PC-9 (cell line): ENCODE data around the gene TMEM244. TPM values are rescaled to one million over a fixed set of nuclear protein-coding genes. Genes with fewer than 3 reads are reported as not detected.

Experiments used
- BruUV-seq: library from RNA; stranded (reverse); fragments of 400-500 nt; replicated peaks from 2 replicates; lab custom pipeline; 2021; lab: Mats Ljungman, UMichigan
- CTCF ChIA-PET: fragments of 300-600 bp; sonication (Branson Sonifier 250); formaldehyde crosslinking; loops from one replicate; lab custom pipeline; 2022; ENCODE audit warnings: antibody characterized with exemption; lab: Charles Lee
- POLR2A ChIA-PET: fragments of 300-600 bp; sonication (Branson Sonifier 250); formaldehyde crosslinking; loops from one replicate; lab custom pipeline; 2022; ENCODE audit warnings: antibody characterized with exemption; ENCODE audit not compliant: unreplicated experiment; lab: Charles Lee
- DNase-seq, 2 experiments: peaks; one replicate each; pipeline versions ENCODE4 v3.0.0 to v3.0.0-alpha.2; 2015 to 2022; ENCODE audit warnings: mixed read lengths in 1 of 2
- H2AFZ ChIP-seq: fragments of 200-600 bp; sonication (generic); 2 replicates; pipeline ENCODE4 v1.8.1; 2017; ENCODE audit warnings: antibody characterized with exemption
- H3F3A ChIP-seq: fragments of 200-600 bp; sonication (generic); 2 replicates; pipeline ENCODE4 v1.8.1; 2017; ENCODE audit warnings: antibody characterized with exemption, mild to moderate bottlenecking, low read depth; ENCODE audit not compliant: insufficient read depth
- H3K27ac ChIP-seq: fragments of 200-600 bp; sonication (generic); 2 replicates; pipeline ENCODE4 v1.6.1; 2016; ENCODE audit warnings: mixed run types
- H3K27me3 ChIP-seq: fragments of 200-600 bp; sonication (generic); 2 replicates; pipeline ENCODE4 v1.6.1; 2016; ENCODE audit warnings: low read depth, mixed run types; ENCODE audit not compliant: insufficient read depth
- H3K36me3 ChIP-seq: fragments of 200-600 bp; sonication (generic); 2 replicates; pipeline ENCODE4 v1.6.1; 2016; ENCODE audit warnings: low read depth, mixed run types
- H3K4me1 ChIP-seq: fragments of 200-600 bp; sonication (generic); replicated peaks from 2 replicates; pipeline ENCODE4 v1.6.1; 2016; ENCODE audit warnings: mixed run types; ENCODE audit not compliant: insufficient read depth
- H3K4me2 ChIP-seq: fragments of 200-600 bp; sonication (generic); 2 replicates; pipeline ENCODE4 v1.6.1; 2017; ENCODE audit warnings: mixed run types
- H3K4me3 ChIP-seq: fragments of 200-600 bp; sonication (generic); 2 replicates; pipeline ENCODE4 v1.6.1; 2016; ENCODE audit warnings: mixed run types
- H3K79me2 ChIP-seq: fragments of 200-600 bp; sonication (generic); 2 replicates; pipeline ENCODE4 v1.6.1; 2017; ENCODE audit warnings: low read depth, mixed run types
- H3K9me2 ChIP-seq: fragments of 200-600 bp; sonication (generic); 2 replicates; pipeline ENCODE4 v1.8.1; 2017; ENCODE audit warnings: mild to moderate bottlenecking; ENCODE audit not compliant: insufficient read depth
- H3K9me3 ChIP-seq: fragments of 200-600 bp; sonication (generic); 2 replicates; pipeline ENCODE4 v1.8.1; 2016; ENCODE audit warnings: low read depth; ENCODE audit not compliant: insufficient read depth
- H4K20me1 ChIP-seq: fragments of 200-600 bp; sonication (generic); 2 replicates; pipeline ENCODE4 v1.8.1; 2017; ENCODE audit not compliant: insufficient read depth
- EZH2 ChIP-seq: fragments of 200-600 bp; sonication (generic); IDR thresholded peaks from 2 replicates; pipeline ENCODE4 v1.8.0; 2017; ENCODE audit warnings: antibody characterized with exemption, low read depth
- intact Hi-C: fragments of 100-400 bp; cut with micrococcal nuclease; formaldehyde crosslinking; loops from one replicate; pipeline ENCODE4 v1.10.0; 2022; ENCODE audit not compliant: unreplicated experiment
- total RNA-seq: library from RNA; stranded (reverse); gene quantifications from 2 replicates; pipeline ENCODE4 v1.2.3, GENCODE V29; 2021
- TF ChIP-seq, protein P1 (sequence below): fragments of 200-600 bp; sonication (generic); conservative IDR thresholded peaks from 2 replicates; pipeline ENCODE4 v1.6.1; 2017; ENCODE audit warnings: mixed run types, antibody characterized with exemption, mild to moderate bottlenecking, moderate library complexity

TMEM244 gene
- total RNA-seq, 1 experiment from 2014 or later = not detected

DNA sequence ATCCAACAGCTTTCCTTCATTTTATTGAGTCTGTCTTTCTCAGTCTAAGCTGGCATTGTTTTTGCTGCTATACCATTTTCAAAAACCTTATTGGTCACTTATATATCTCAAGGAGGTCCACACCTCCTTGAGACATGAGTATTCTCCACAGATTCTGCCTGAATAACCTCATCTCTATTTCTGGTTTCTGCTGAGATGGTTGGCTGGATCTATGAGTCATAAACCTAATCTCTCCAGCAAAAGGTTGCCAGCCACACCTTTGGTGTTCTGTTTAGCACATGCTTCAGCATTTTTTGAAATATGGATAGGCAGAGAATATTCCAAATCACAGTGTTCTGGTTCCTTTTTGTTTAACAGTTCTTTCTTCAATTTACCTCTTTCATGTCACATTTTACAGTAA lies 40.8 kb upstream of the TMEM244 start:
- Histone ChIP-seq H3K79me2 (no peaks in the 10 kb centered on the region), H3K27ac (no peak overlapping the region), H3K27me3 (no peaks in the 10 kb centered on the region), H2AFZ (no peak overlapping the region), H3F3A (no peaks in the 10 kb centered on the region), H3K9me3 (no peaks in the 10 kb centered on the region), H3K4me3 (no peak overlapping the region), H4K20me1 (no peaks in the 10 kb centered on the region), H3K9me2 (no peaks in the 10 kb centered on the region), H3K4me1 (no peaks in the 10 kb centered on the region), H3K4me2 (no peak overlapping the region), H3K36me3 (no peaks in the 10 kb centered on the region)
- ChIA-PET POLR2A (no interaction called here), CTCF (no interaction called here)
- DNase-seq = peak in 1 of 2 experiments; percentile 44
- TF ChIP-seq EZH2 = no peak
- TF ChIP-seq, protein P1, sequence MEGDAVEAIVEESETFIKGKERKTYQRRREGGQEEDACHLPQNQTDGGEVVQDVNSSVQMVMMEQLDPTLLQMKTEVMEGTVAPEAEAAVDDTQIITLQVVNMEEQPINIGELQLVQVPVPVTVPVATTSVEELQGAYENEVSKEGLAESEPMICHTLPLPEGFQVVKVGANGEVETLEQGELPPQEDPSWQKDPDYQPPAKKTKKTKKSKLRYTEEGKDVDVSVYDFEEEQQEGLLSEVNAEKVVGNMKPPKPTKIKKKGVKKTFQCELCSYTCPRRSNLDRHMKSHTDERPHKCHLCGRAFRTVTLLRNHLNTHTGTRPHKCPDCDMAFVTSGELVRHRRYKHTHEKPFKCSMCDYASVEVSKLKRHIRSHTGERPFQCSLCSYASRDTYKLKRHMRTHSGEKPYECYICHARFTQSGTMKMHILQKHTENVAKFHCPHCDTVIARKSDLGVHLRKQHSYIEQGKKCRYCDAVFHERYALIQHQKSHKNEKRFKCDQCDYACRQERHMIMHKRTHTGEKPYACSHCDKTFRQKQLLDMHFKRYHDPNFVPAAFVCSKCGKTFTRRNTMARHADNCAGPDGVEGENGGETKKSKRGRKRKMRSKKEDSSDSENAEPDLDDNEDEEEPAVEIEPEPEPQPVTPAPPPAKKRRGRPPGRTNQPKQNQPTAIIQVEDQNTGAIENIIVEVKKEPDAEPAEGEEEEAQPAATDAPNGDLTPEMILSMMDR = no peak
- intact Hi-C loops = no loop called here
- no TSS peak for BruUV-seq

DNA sequence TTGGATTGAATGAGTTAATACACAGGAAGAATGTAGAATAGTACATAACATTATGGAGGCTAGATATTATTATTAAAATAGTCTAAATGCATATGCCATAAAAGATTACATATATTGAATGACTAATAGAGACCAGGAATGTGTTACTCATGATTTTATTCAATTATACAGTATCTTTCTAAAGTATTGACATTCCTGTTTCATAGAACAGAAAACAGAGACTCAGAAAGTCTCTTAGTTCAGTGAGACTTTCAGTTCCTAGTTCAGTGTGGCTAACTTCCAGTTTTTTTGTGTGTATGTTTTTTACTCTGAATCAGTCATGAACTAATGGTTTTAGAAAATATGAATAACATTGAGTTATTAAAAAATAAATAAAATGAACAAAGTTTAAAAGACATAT lies 34.6 kb upstream of the TMEM244 start:
- ChIA-PET POLR2A (no interaction called here), CTCF (no interaction called here)
- Histone ChIP-seq H2AFZ (no peak overlapping the region), H3K27ac (no peak overlapping the region), H3K9me2 (no peaks in the 10 kb centered on the region), H3K4me2 (no peak overlapping the region), H3K4me3 (no peak overlapping the region), H3K27me3 (no peaks in the 10 kb centered on the region), H3K9me3 (no peaks in the 10 kb centered on the region), H3K4me1 (no peaks in the 10 kb centered on the region), H3K36me3 (no peaks in the 10 kb centered on the region), H3F3A (0 out of 2 replicates have a peak, but pooled peaks cover 6% of the 10 kb centered on the region), H3K79me2 (no peaks in the 10 kb centered on the region), H4K20me1 (no peaks in the 10 kb centered on the region)
- intact Hi-C loops = no loop called here
- no TSS peak for BruUV-seq
- TF ChIP-seq EZH2 = no peak
- TF ChIP-seq, protein P1 = no peak
- DNase-seq = no peak

DNA sequence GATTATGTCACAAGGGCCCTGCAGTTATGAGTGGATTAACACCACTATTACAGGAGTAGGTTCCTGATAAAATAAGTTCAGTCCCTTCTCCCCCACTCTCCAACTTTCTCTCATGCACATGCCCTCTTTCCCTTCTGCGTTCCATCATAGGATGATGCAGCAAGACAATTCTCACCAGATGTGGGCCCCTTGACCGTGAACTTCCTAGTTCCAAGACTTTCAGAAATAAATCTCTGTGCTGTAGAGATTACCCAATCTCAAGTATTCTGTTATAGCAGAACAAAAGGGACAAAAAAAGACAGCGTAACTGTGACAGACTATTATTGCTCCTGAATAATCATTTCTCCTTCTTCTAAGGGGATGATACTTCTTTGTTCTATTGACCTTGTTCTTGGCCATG lies 33.8 kb upstream of the TMEM244 start:
- H3K9me2 ChIP-seq = no peaks in the 10 kb centered on the region
- H3K79me2 ChIP-seq = no peaks in the 10 kb centered on the region
- DNase-seq = no peak
- H3K27ac ChIP-seq = no peak overlapping the region
- no peak overlapping the region for H2AFZ ChIP-seq
- CTCF ChIA-PET = no interaction called here
- POLR2A ChIA-PET = no interaction called here
- H3K27me3 ChIP-seq = no peaks in the 10 kb centered on the region
- H3K9me3 ChIP-seq = no peaks in the 10 kb centered on the region
- no peak overlapping the region for H3K4me2 ChIP-seq
- TF ChIP-seq, protein P1 = no peak
- no peak for TF ChIP-seq EZH2
- intact Hi-C loops = no loop called here
- no peak overlapping the region for H3K4me3 ChIP-seq
- H4K20me1 ChIP-seq = no peaks in the 10 kb centered on the region
- H3F3A ChIP-seq = 0 out of 2 replicates have a peak, but pooled peaks cover 6% of the 10 kb centered on the region
- 0 out of 2 replicates have a peak, but pooled peaks cover 5% of the 10 kb centered on the region for H3K4me1 ChIP-seq
- BruUV-seq = no TSS peak
- no peaks in the 10 kb centered on the region for H3K36me3 ChIP-seq
